Aorta (tissue), 5 donors: Measurements from ENCODE around the gene PTPN5. TPM values are rescaled to one million over a fixed set of nuclear protein-coding genes. Genes with fewer than 3 reads are reported as not detected.
A peak's percentile ranks its signal among the peaks of the same experiment; 100 is the strongest.

Experiments
- ATAC-seq: fragments of 200-7000 bp; cut with Tn5 transposase; one replicate; pipeline ENCODE4 v1.9.1; 2022; ENCODE audit warnings: moderate library complexity; ENCODE audit not compliant: low FRiP score
- DNase-seq, 2 donors: peaks; one replicate each; pipeline ENCODE4 v3.0.0-alpha.2; 2020
- H3K27ac ChIP-seq, 2 donors: one replicate each; pipeline ENCODE4 v1.5.1; 2013; ENCODE audit warnings: low read length in 2 of 2, mild to moderate bottlenecking in 2 of 2, moderate library complexity in 2 of 2, control low read depth in 1 of 2, inconsistent platforms in 1 of 2, low read depth in 1 of 2
- H3K27me3 ChIP-seq, 2 donors: one replicate each; pipeline ENCODE4 v1.6.1; 2013; ENCODE audit warnings: control low read depth in 1 of 2, low read length in 1 of 2, mild to moderate bottlenecking in 1 of 2, moderate library complexity in 1 of 2; ENCODE audit not compliant: insufficient read depth in 2 of 2, control insufficient read depth in 1 of 2
- H3K36me3 ChIP-seq, 2 donors: one replicate each; pipeline ENCODE4 v1.6.1; 2013; ENCODE audit warnings: control low read depth in 1 of 2, low read length in 1 of 2, mild to moderate bottlenecking in 1 of 2; ENCODE audit not compliant: insufficient read depth in 2 of 2, control insufficient read depth in 1 of 2
- H3K4me1 ChIP-seq, 2 donors: one replicate each; pipeline ENCODE4 v1.6.1; 2013; ENCODE audit warnings: low read length in 2 of 2, control low read depth in 1 of 2, mild to moderate bottlenecking in 1 of 2, moderate library complexity in 1 of 2; ENCODE audit not compliant: insufficient read depth in 2 of 2, control insufficient read depth in 1 of 2
- H3K4me3 ChIP-seq, 2 donors: one replicate each; pipeline ENCODE4 v1.5.1; 2013; ENCODE audit warnings: low read length in 2 of 2, control low read depth in 1 of 2, mild to moderate bottlenecking in 1 of 2
- H3K9me3 ChIP-seq: one replicate; pipeline ENCODE4 v1.6.1; 2013; ENCODE audit warnings: mild to moderate bottlenecking, low read length; ENCODE audit not compliant: control insufficient read depth
- WGBS, 2 donors: extraction: QIAGEN DNeasy Blood & Tissue Kit; methylation state at CpG; one replicate each; pipeline ENCODE4 v1.1.7; 2013; 5-methylcytosine and 5-hydroxymethylcytosine counted together
- intact Hi-C, 2 donors: fragments of 100-400 bp; cut with DNase I; formaldehyde crosslinking; loops; one replicate each; pipeline versions ENCODE4 v1.14.2 to v1.15.0; 2022
- polyA plus RNA-seq, 2 donors: library from polyadenylated mRNA; stranded (reverse); fragments of 200-250 nt; gene quantifications; one replicate each; pipeline ENCODE4 v1.2.3, GENCODE V29; 2013
- total RNA-seq, 2 donors: library from RNA; stranded (reverse); fragmentation: NEBNext Ultra II Directional; extraction: Animal tissue kit (Norgen Biotek cat#: 25700); gene quantifications; one replicate each; pipeline ENCODE4 v1.2.1, GENCODE V29; 2021
- donor health status: healthy with polysubstance abuse.
- donor health status: Bipolar disorder and iron deficiency.
- donor health status: DM: no; HTN: no; CAD: no.
- donor health status: DM: no; HTN: no; CAD: no.
- donor health status: DM: yes; HTN: yes; CAD: no.

The PTPN5 gene
- total and polyA plus RNA-seq, 4 donors = 1.5 to 2.1 TPM; not detected in 2

- intact Hi-C loops = no loop called here
- Histone ChIP-seq H3K9me3 (no peaks in the 10 kb centered on the region), H3K27me3 (no peaks in the 10 kb centered on the region), H3K4me1 (no peaks in the 10 kb centered on the region), H3K27ac (no peak overlapping the region), H3K36me3 (no peaks in the 10 kb centered on the region), H3K4me3 (no peak overlapping the region)
- WGBS, 2 donors = 43 to 46% methylated on average over 5 of the region's 5 CpGs
- ATAC-seq = no peak
- DNase-seq = no peak
Observed at GRCh38 chr11:18754308-18754707, 37.3 kb downstream of the PTPN5 start.

- DNase-seq (no peak), ATAC-seq (no peak)
- intact Hi-C loops = no loop called here
- Histone ChIP-seq H3K27ac (no peak overlapping the region), H3K4me1 (no peaks in the 10 kb centered on the region), H3K27me3 (no peaks in the 10 kb centered on the region), H3K36me3 (no peaks in the 10 kb centered on the region), H3K9me3 (no peaks in the 10 kb centered on the region), H3K4me3 (no peak overlapping the region)
- WGBS, 2 donors = 29 to 32% methylated on average over 3 of the region's 3 CpGs
Observed at GRCh38 chr11:18752502-18752901, 39.1 kb downstream of the PTPN5 start.

- H3K9me3 ChIP-seq = no peaks in the 10 kb centered on the region
- no peak for ATAC-seq
- 80 to 90% methylated on average over 3 of the region's 3 CpGs for WGBS, 2 donors
Observed at GRCh38 chr11:18750944-18751343, 40.7 kb downstream of the PTPN5 start.

GRCh38 chr11:18749681-18750319 lies 41.8 kb downstream of the PTPN5 start:
- Histone ChIP-seq H3K27me3 (no peaks in the 10 kb centered on the region), H3K4me1 (no peaks in the 10 kb centered on the region), H3K27ac (no peak overlapping the region), H3K4me3 (no peak overlapping the region), H3K9me3 (no peaks in the 10 kb centered on the region), H3K36me3 (no peaks in the 10 kb centered on the region)
- ATAC-seq = no peak
- intact Hi-C loops = no loop called here
- WGBS, 2 donors = 51 to 52% methylated on average over 12 of the region's 12 CpGs
- DNase-seq = peak in 1 of 2 donors; percentile 79

More at GRCh38 chr11:18750944-18751343, 40.7 kb downstream of the PTPN5 start:
- no peaks in the 10 kb centered on the region for H3K4me1 ChIP-seq
- intact Hi-C loops = no loop called here
- no peaks in the 10 kb centered on the region for H3K36me3 ChIP-seq
- no peak for DNase-seq
- no peak overlapping the region for H3K27ac ChIP-seq
- H3K4me3 ChIP-seq = no peak overlapping the region
- H3K27me3 ChIP-seq = no peaks in the 10 kb centered on the region

GRCh38 chr11:18748766-18749365 lies 42.7 kb downstream of the PTPN5 start:
- Histone ChIP-seq H3K27me3 (no peaks in the 10 kb centered on the region), H3K27ac (no peak overlapping the region), H3K4me3 (no peak overlapping the region), H3K9me3 (no peaks in the 10 kb centered on the region), H3K4me1 (no peaks in the 10 kb centered on the region), H3K36me3 (no peaks in the 10 kb centered on the region)
- ATAC-seq (no peak), DNase-seq (no peak)
- WGBS, 2 donors = 79 to 88% methylated on average over 13 of the region's 13 CpGs
- intact Hi-C loops = no loop called here

- WGBS, 2 donors = 77 to 79% methylated on average over 6 of the region's 6 CpGs
Observed at GRCh38 chr11:18745251-18745650, 46.3 kb downstream of the PTPN5 start.

GRCh38 chr11:18743900-18744514 lies 47.6 kb downstream of the PTPN5 start:
- DNase-seq = no peak
- intact Hi-C loops = no loop called here
- no peaks in the 10 kb centered on the region for H3K4me1 ChIP-seq
- no peaks in the 10 kb centered on the region for H3K36me3 ChIP-seq
- H3K9me3 ChIP-seq = no peaks in the 10 kb centered on the region
- WGBS, 2 donors = 84 to 87% methylated on average over 15 of the region's 15 CpGs
- H3K27ac ChIP-seq = no peak overlapping the region
- no peak overlapping the region for H3K4me3 ChIP-seq
- H3K27me3 ChIP-seq = no peaks in the 10 kb centered on the region
- no peak for ATAC-seq

More at GRCh38 chr11:18745251-18745650, 46.3 kb downstream of the PTPN5 start:
- no peak for ATAC-seq
- Histone ChIP-seq H3K27ac (no peak overlapping the region), H3K27me3 (no peaks in the 10 kb centered on the region), H3K4me1 (no peaks in the 10 kb centered on the region), H3K4me3 (no peak overlapping the region), H3K36me3 (no peaks in the 10 kb centered on the region), H3K9me3 (no peaks in the 10 kb centered on the region)
- intact Hi-C loops = no loop called here
- no peak for DNase-seq

GRCh38 chr11:18743365-18743764 lies 48.2 kb downstream of the PTPN5 start:
- no peaks in the 10 kb centered on the region for H3K9me3 ChIP-seq
- no peak overlapping the region for H3K4me3 ChIP-seq
- intact Hi-C loops = no loop called here
- no peak for ATAC-seq
- H3K36me3 ChIP-seq = no peaks in the 10 kb centered on the region
- no peak overlapping the region for H3K27ac ChIP-seq
- H3K4me1 ChIP-seq = no peaks in the 10 kb centered on the region
- no peaks in the 10 kb centered on the region for H3K27me3 ChIP-seq
- 81 to 90% methylated on average over 10 of the region's 10 CpGs for WGBS, 2 donors
- no peak for DNase-seq

- no peaks in the 10 kb centered on the region for H3K9me3 ChIP-seq
- DNase-seq = no peak
- no peaks in the 10 kb centered on the region for H3K4me1 ChIP-seq
- ATAC-seq = no peak
- H3K27ac ChIP-seq = no peak overlapping the region
- H3K36me3 ChIP-seq = no peaks in the 10 kb centered on the region
- WGBS, 2 donors = 86 to 92% methylated on average over 3 of the region's 3 CpGs
- intact Hi-C loops = no loop called here
- no peak overlapping the region for H3K4me3 ChIP-seq
- H3K27me3 ChIP-seq = no peaks in the 10 kb centered on the region
Observed at GRCh38 chr11:18741783-18742182, 49.8 kb downstream of the PTPN5 start.
